ENCODE measurements around the gene HRH2.

GRCh38 chr5:175740014-175740413, 82.1 kb downstream of the HRH2 start:
- TF ChIP-seq CTCF (optimal IDR thresholded peaks at IDR 0.05 in 1 of 3, IDR thresholded peaks at IDR 0.05 in 1 of 3, conservative IDR thresholded peaks at IDR 0.05 in 1 of 3; ENCODE audit: extremely low read depth in 1 of 3, insufficient read depth in 2 of 3, low read length in 3 of 3) (no peak), EZH2 (IDR thresholded peaks at IDR 0.05; ENCODE audit: low read length) (no peak)
